Measurements from ENCODE around the gene NLRC3.
"Not testable (repeated sequence)": the region's sequence is repeated elsewhere in the genome, so short reads cannot be mapped to it uniquely, and the experiment has no call there.

Gene NLRC3

GRCh38 chr16:3509470-3509928 lies 67.7 kb downstream of the NLRC3 start:
- H3K4me3 Mint-ChIP-seq: peak overlapping the region; percentile 59
- peaks cover 55% of the 10 kb centered on the region for H3K36me3 Mint-ChIP-seq (ENCODE audit: low read depth)
- H3K9me3 Mint-ChIP-seq: no peaks in the 10 kb centered on the region
- H3K27ac Mint-ChIP-seq: peak overlapping the region; percentile 76
- peaks cover 52% of the 10 kb centered on the region for H3K4me1 Mint-ChIP-seq (ENCODE audit: low read depth)
- H3K27me3 Mint-ChIP-seq (ENCODE audit: low read depth): no peaks in the 10 kb centered on the region

GRCh38 chr16:3508736-3509135 lies 68.5 kb downstream of the NLRC3 start:
- Mint-ChIP-seq H3K4me3 (peak overlapping the region; percentile 59), H3K27ac (peak overlapping the region; percentile 76), H3K9me3 (no peaks in the 10 kb centered on the region), H3K27me3 (ENCODE audit: low read depth) (no peaks in the 10 kb centered on the region), H3K36me3 (ENCODE audit: low read depth) (peaks cover 49% of the 10 kb centered on the region), H3K4me1 (ENCODE audit: low read depth) (peaks cover 55% of the 10 kb centered on the region)

- Mint-ChIP-seq H3K9me3 (no peaks in the 10 kb centered on the region), H3K4me3 (peak overlapping the region; percentile 69), H3K27me3 (ENCODE audit: low read depth) (no peaks in the 10 kb centered on the region), H3K27ac (peak overlapping the region; percentile 93), H3K4me1 (ENCODE audit: low read depth) (peaks cover 59% of the 10 kb centered on the region), H3K36me3 (ENCODE audit: low read depth) (peaks cover 38% of the 10 kb centered on the region)
Observed at GRCh38 chr16:3503523-3503922, 73.7 kb downstream of the NLRC3 start.

DNA sequence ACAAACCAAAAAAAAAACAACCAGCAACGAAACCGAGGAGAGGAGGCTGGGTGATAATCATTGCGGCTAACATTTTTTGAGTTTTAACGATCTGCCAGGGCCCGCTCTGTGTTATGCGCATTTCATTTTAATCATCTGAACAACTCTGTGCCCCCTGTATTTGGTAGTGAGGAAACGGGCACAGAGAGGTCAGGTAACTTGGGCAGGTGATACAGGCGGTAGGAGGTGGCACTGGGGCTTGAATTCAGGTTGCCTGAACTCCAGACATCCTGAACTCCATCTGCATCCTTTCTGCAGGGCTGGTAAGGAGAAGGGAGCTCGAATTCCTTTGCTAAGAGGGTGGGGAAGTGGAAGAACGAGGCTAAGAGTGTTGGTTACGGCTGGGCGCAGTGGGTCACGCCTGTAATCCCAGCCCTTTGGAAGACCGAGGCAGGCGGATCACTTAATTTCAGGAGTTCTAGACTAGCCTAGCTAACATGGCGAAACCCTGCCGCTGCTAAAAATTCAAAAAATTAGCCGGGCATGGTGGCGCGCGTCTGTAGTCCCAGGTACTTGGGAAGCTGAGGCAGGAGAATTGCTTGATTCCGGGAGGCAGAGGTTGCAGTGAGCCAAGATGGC lies 75.3 kb downstream of the NLRC3 start:
- Mint-ChIP-seq H3K27ac (peak overlapping the region; percentile 75), H3K9me3 (no peaks in the 10 kb centered on the region), H3K27me3 (ENCODE audit: low read depth) (no peaks in the 10 kb centered on the region), H3K4me3 (peak overlapping the region; percentile 80), H3K4me1 (ENCODE audit: low read depth) (peaks cover 52% of the 10 kb centered on the region), H3K36me3 (ENCODE audit: low read depth) (peaks cover 29% of the 10 kb centered on the region)

DNA sequence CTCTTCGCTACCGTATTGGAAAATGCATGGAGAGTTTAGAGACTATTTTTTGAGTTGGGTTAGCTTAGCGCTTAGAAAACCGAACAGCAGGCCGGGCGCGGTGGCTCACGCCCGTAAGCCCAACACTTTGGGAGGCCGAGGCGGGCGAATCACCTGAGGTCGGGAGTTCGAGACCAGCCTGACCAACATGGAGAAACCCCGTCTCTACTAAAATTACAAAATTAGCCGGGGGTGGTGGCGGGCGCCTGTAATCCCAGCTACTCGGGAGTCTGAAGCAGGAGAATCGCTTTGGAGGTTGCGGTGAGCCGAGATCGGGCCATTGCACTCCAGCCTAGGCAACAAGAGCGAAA lies 75.8 kb downstream of the NLRC3 start:
- not testable (repeated sequence) for H3K9me3 Mint-ChIP-seq; H3K27me3 Mint-ChIP-seq (ENCODE audit: low read depth)
- Mint-ChIP-seq H3K27ac (peak overlapping the region; percentile 75), H3K4me1 (ENCODE audit: low read depth) (peaks cover 52% of the 10 kb centered on the region), H3K36me3 (ENCODE audit: low read depth) (peaks cover 26% of the 10 kb centered on the region), H3K4me3 (peak overlapping the region; percentile 80)

- H3K36me3 Mint-ChIP-seq (ENCODE audit: low read depth): peaks cover 8% of the 10 kb centered on the region
- H3K4me3 Mint-ChIP-seq: no peak overlapping the region
- H3K27ac Mint-ChIP-seq: no peak overlapping the region
- H3K4me1 Mint-ChIP-seq (ENCODE audit: low read depth): peaks cover 32% of the 10 kb centered on the region
- no peaks in the 10 kb centered on the region for H3K27me3 Mint-ChIP-seq (ENCODE audit: low read depth)
- H3K9me3 Mint-ChIP-seq: no peaks in the 10 kb centered on the region
Observed at GRCh38 chr16:3498988-3499387, 78.2 kb downstream of the NLRC3 start.

DNA sequence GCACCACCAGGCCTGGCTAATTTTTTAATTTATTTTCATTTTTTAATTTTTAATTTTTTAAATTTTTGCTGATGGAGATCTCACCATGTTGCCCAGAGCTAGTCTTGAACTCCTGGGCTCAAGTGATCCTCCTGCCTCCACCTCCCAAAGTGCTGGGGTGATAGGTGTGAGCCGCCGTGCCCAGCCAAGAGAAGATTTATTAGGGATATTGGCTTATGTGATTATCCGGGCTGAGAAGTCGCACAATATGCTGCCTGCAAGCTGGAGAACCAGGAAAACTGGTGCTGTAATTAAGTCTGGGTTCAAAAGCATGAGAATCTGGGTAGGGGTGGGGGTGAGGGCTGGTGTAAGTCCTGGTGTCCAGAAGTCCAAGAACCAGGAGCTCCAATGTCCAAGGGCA lies 79.4 kb downstream of the NLRC3 start:
- Mint-ChIP-seq H3K27me3 (ENCODE audit: low read depth) (no peaks in the 10 kb centered on the region), H3K27ac (no peak overlapping the region), H3K36me3 (ENCODE audit: low read depth) (peaks cover 8% of the 10 kb centered on the region), H3K4me1 (ENCODE audit: low read depth) (peaks cover 23% of the 10 kb centered on the region), H3K4me3 (no peak overlapping the region), H3K9me3 (no peaks in the 10 kb centered on the region)

DNA sequence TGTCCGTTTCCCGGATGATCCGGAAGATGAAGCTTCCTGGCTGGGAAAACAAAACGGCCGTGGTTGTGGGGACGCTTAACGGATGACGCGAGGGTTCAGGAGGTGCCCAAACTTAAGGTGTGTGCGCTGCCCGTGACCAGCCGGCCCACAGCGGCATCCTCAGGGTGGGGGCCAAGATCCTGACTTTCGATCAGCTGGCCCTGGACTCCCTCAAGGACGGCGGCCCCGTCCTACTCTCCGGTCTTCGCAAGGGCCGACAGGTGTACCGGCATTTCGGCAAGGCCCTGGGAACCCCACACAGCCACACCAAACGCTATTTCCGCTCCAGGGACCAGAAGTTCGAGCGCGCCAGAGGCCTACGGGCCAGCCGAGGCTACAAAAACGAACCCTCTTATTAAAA lies 80.8 kb downstream of the NLRC3 start:
- Mint-ChIP-seq H3K36me3 (ENCODE audit: low read depth) (peaks cover 2% of the 10 kb centered on the region), H3K27ac (no peak overlapping the region), H3K4me1 (ENCODE audit: low read depth) (peaks cover 10% of the 10 kb centered on the region), H3K27me3 (ENCODE audit: low read depth) (no peaks in the 10 kb centered on the region), H3K9me3 (no peaks in the 10 kb centered on the region), H3K4me3 (no peak overlapping the region)

DNA sequence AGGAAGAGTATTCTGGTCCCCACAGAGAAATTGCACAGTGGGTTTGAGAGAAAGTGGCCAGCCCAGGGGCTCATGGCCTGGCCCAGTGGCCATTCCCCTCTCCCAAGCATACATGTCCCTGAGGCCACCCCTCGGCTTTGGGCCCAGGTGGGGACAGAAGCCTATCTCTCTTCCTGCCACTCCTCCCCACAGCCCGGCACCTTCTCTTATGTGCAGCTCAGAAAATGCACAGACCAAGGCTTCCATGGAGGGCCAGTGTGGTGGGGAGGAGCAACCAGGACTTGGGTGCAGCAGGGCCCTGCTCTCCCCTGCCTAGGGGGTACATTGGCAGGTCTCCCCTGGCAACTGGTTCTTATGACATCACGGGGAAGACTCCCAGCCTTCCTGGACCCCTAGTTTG lies 82.0 kb downstream of the NLRC3 start, which contains the start of gene C16orf90:
Gene C16orf90 (minus strand): TSS at position 314 of the 400 bp plus-strand sequence. CDS start 68 bp downstream, at position 246.
- no peaks in the 10 kb centered on the region for H3K9me3 Mint-ChIP-seq
- H3K4me3 Mint-ChIP-seq: no peak within 1 kb of the TSS
- no peaks in the 10 kb centered on the region for H3K36me3 Mint-ChIP-seq (ENCODE audit: low read depth)
- no peaks in the 10 kb centered on the region for H3K4me1 Mint-ChIP-seq (ENCODE audit: low read depth)
- no peak within 1 kb of the TSS for H3K27ac Mint-ChIP-seq
- H3K27me3 Mint-ChIP-seq (ENCODE audit: low read depth): no peaks in the 10 kb centered on the region

DNA sequence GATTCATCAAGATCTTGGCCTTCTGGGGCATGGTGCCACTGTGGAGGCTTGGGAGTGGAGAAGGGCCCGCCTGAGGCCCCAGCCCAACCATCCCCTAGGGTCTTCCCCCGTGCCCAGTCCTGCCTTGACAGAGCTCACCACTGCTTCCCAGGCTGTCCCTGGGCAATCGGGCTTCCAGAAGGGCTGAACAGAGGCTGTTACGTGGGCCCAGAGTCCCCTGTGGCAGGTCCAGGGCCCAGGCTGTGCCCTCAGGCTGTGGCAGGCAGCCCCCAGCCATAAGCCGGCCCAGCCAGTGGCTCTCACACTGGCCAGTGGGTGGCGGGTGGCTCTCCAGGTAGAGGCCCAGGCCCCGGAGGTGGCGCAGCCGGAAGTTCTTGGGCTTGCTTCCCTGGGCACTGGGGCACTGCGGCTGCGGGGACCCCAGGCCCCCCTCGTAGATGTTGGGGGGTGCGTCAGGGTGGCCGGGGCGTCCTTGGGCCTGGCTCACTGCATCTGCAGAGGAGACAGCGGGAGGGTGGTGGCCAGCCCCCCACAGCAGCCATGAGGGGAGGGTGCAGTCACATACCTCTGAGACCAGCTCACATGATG lies 82.7 kb downstream of the NLRC3 start:
- Mint-ChIP-seq H3K4me1 (ENCODE audit: low read depth) (no peaks in the 10 kb centered on the region), H3K27me3 (ENCODE audit: low read depth) (no peaks in the 10 kb centered on the region), H3K27ac (no peak overlapping the region), H3K9me3 (no peaks in the 10 kb centered on the region), H3K4me3 (no peak overlapping the region), H3K36me3 (ENCODE audit: low read depth) (no peaks in the 10 kb centered on the region)

GRCh38 chr16:3492356-3492755 lies 84.8 kb downstream of the NLRC3 start:
- Mint-ChIP-seq H3K4me1 (ENCODE audit: low read depth) (no peaks in the 10 kb centered on the region), H3K36me3 (ENCODE audit: low read depth) (no peaks in the 10 kb centered on the region), H3K27ac (no peak overlapping the region), H3K4me3 (no peak overlapping the region), H3K27me3 (ENCODE audit: low read depth) (no peaks in the 10 kb centered on the region), H3K9me3 (no peaks in the 10 kb centered on the region)

DNA sequence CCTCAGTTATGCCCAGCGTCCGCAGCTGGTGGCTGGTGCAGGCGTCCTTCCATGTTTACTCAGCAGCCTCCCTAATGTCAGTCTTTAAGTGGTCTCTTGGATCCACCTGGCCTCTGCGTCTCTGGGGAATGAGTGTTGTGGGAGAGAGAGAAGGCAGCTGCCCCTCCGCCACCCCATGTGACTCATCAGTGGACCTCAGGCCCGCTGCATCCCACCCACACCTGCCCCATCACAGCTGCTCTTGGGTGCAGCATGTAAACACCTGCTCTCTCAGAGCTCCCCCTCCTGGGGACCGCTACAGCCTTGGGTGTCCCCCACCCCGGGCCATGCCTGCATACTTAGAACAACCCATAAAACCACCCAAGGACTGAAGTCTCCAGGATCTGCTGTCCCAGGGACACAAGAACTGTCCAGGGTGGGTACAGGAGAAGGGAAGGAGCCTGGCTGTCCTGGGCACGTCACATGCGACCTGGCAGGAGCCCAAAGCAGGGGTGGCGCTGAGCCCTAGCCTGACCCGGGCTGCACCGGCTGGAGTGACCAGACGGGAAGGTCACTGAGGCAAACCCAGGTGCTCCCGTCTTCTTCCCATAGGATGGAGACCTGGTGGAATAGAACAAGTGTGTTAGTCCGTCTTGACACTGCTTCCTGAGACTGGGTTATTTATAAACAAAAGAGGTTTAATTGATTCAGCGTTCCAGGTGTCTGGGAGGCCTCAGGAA lies 86.1 kb downstream of the NLRC3 start:
- H3K27me3 Mint-ChIP-seq (ENCODE audit: low read depth): no peaks in the 10 kb centered on the region
- no peak overlapping the region for H3K4me3 Mint-ChIP-seq
- no peak overlapping the region for H3K27ac Mint-ChIP-seq
- H3K9me3 Mint-ChIP-seq: no peaks in the 10 kb centered on the region
- H3K4me1 Mint-ChIP-seq (ENCODE audit: low read depth): no peaks in the 10 kb centered on the region
- H3K36me3 Mint-ChIP-seq (ENCODE audit: low read depth): no peaks in the 10 kb centered on the region
